Hepatic stellate cell (primary cell): Measurements from ENCODE around the gene KIF5B.
"Not testable (repeated sequence)": the region's sequence is repeated elsewhere in the genome, so short reads cannot be mapped to it uniquely, and the experiment has no call there.

Experiments
- DNase-seq: peaks from one replicate; pipeline ENCODE4 v3.0.0; 2011; ENCODE audit warnings: low spot score

Gene KIF5B

DNA sequence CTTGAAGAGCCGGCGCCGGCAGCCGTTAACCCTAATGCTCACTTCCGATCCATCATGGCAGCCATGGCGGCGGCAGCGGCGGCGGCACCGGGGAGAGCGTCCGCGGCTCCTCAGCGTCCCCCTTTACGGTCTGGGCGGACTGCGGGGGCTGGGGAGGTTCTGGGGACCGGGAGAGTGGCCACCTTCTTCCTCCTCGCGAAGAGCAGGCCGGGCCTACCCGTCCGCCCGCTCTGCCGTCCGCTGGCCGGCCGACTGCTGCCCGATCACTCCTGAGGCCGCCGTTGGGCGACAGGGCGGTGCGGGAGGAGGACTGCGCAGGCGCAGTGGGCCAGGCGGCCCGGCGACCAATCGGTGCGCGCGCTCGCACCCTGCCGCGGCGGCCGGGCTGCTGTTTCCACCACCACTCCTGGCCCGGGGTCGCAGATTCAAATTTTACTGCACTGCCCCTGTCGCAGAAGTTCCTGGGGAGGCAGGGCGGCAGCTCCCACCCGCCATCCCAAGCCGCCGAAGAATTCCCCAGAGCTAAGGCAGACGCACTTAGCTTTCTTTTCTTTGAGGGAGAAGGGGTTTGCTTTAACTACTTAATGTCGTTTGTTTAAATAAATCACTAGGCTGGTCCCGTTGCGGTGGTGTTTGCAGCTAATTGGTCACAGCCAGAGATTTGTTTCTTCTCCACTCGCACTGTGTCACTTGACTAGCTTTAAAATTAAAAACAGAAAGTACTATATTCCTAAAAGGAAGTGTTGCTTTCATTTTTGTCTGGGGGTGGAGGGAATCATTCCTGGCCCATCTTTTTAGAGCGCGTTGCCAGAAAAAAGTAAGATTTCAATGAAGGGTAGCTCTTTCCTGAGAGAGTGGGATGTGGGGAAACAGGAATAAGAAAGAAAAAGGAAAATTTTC is at the start of gene KIF5B:
Gene KIF5B (minus strand): TSS at position 290 of the 900 bp plus-strand sequence. CDS start 452 bp downstream, outside the sequence.
- peak; percentile 96 for DNase-seq

- no peak for DNase-seq
Measured at GRCh38 chr10:32105782-32106382, 49.7 kb upstream of the KIF5B start.

- DNase-seq, result peak; percentile 34
Measured at GRCh38 chr10:32104622-32105509, 48.6 kb upstream of the KIF5B start.

DNA sequence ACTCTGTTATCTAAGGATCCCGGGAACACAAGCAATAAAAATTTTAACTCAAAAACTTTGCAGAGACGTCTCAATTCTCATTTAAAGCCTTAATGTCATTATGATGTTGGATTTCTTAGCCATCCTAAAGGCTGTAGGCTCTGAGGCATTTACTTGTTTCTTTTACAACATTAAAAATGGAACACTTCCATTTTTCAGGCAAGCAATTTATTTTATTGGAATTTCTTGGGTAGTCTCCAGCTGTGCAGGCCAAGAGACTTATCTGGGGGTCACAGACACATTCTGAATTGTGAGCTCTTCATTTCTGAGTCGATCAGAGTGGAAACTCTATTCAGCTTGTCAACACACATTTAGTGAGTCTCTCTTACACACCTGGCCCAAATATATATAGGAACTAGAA is 48.0 kb upstream of the KIF5B start:
- DNase-seq, result no peak

- no peak for DNase-seq
Measured at GRCh38 chr10:32103721-32104120, 47.5 kb upstream of the KIF5B start.

DNA sequence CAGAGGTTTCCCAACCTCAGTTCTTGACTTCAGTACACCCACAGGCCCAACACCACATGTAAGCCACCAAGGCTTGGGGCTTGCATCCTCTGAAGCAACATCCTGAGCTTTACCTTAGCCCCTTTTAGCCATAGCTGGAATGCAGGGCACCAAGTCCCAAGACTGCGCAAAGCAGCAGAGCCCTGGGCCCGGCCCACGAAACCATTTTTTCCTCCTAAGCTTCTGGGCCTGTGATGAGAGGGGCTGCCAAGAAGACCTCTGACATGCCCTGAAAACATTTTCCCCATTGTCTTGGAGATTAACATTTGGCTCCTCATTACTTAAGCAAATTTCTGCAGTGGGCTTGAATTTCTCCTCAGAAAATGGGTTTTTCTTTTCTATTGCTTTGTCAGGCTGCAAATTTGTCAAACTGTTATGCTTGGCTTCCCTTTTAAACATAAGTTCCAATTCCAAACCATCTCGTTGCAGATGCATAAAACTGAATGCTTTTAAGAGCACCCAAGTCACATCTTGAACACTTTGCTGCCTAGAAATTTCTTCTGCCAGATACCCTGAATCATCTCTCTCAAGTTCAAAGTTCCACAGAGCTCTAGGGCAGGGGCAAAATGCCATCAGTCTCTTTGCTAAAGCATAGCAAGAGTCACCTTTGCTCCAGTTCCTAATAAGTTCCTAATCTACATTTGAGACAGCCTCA is 42.5 kb upstream of the KIF5B start:
- DNase-seq, result not testable (repeated sequence)

DNA sequence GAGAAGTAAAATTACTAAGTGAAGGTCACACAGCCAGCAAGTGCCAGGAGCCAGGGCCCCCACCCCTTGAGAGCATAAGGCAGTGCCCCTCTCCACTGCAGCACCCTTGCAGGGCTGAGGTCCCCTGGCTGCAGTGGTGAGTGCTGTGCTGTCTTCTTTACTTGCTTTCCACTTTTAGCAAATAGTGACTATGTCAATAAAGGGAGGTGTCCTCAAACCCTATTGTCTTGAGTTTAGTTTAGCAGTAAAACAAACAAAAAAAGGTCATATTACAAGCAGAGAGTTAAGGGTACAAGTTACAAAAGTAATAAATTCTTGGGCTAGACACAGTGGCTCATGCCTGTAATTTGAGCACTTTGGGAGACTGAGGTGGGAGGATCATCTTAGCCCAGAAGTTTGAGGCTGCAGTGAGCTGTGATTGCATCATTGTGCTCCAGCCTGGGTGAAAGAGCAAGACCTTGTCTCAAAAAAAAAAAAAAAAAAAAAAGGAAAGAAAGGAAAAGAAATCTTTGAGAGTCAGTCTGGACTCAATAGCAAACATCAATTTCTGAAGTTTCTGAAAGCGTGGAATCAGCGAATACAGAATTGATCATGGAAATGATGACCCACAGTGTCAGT is 39.0 kb upstream of the KIF5B start:
- no peak for DNase-seq

GRCh38 chr10:32093650-32094049 is 37.4 kb upstream of the KIF5B start:
- no peak for DNase-seq

GRCh38 chr10:32091046-32091445 is 34.8 kb upstream of the KIF5B start:
- DNase-seq, result no peak

DNA sequence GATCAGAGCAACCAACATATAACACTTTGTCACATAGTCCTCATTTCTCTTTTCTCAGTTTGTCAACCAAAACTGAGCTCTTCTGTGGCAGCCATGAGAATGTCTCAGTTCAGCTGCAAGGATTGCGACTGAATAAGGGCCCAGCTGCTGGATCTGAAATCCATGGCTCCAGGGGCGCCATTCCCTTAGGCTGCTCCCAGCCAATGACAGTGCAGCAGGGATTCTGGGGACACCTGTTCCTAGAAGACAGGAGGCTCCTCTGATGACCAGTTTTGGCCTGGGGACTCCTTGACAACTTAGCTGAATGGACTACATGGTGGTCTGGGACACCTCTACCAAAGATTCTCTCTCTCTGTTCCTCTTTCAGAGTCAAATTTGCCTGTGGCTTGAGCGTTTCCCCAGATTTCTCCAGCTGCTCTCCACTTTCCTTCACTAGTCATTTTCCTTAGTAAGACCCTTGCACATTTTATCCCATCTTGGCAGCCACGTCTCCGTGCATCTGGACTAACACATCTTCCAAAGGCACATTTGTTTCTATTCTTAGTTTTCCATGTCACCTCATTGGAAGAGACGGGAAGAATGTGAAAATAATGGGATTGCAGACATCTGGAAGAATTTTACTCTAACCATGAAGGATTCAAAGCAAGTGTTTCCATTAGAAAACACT is 28.1 kb upstream of the KIF5B start:
- DNase-seq, result no peak

DNA sequence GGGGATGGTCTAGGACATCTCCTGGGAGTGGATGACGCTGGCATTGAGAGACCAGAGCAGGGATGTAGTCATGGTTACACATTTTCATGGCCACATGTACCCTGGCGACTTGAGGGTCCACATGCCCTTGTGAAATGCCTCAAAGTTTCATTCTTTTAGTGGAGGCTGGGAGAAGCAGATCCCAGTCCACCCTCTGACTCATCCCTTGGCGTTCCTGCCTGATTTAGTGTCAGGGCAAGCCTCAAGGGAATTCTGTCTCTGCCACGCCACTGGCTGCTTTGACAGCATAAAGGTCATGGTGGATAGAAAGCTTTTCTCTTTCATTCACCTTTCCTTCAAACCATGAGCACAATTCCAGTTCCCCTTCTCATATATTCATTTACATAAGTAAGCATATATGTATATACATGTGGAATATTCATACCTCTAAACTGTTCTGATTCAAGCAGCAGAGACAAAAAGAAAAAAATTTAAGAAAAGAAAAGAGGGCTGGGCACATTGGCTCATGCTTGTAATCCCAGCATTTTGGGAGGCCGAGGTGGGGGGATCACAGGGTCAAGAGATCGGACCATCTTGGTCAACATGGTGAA is 21.8 kb upstream of the KIF5B start:
- DNase-seq, result peak; percentile 81

GRCh38 chr10:32073659-32074058 is 17.4 kb upstream of the KIF5B start:
- peak; percentile 13 for DNase-seq

GRCh38 chr10:32073128-32073527 is 16.9 kb upstream of the KIF5B start:
- DNase-seq, result no peak

DNA sequence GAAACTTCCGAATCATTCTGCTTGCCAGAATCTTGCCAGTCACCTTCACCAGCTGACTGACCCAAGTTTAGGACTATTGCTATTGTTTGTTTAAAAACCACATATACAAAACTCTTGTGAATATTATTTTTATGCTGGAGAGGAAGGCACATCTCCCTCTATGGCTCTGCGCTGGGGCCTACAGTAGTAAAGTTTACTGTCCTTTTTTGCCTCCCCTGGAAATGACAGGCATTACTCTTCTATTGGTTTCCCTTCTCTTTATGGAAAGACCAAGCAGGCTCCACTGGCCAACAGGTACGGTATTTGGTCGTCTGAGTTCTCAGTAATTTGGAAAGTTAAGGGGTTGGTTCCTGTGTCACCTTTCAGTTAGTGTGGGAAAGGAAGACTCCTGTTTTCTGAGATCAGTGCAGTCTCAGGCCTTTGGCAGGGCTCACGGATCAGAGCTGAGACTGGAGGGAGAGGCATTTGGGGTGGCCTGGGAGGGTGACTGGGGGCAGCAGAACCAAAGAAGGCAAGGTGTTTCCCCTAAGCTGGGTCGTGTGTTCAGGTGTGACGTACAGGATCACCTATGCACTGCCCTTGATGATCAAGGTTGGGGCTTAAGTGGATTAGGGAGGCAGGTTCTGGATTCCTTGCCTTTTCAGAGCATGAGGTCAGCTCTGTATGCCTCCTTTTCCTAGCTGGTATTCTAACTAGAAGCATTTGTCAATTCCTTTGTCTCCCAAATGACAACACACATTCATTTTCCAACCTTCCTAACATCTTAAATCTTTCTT is 16.0 kb upstream of the KIF5B start:
- DNase-seq, result no peak

DNA sequence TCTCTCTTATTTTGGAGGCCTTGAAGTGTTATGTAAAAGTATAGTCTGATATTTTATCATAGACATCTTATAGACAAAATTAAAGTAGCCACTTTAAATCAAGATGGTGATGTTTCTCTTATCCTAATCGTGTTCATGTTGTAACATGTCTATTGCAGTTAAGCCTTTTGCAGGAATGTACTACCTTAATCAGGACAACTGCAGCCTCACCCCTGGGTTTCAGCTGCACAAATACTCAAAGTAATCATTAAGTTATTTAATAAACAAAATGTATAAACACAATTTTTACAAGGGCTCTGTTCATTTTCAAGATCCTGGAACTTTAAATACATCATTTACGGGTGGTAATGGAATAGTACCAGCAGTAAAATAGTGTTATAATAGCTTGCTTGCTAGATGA is 14.4 kb upstream of the KIF5B start:
- no peak for DNase-seq

DNA sequence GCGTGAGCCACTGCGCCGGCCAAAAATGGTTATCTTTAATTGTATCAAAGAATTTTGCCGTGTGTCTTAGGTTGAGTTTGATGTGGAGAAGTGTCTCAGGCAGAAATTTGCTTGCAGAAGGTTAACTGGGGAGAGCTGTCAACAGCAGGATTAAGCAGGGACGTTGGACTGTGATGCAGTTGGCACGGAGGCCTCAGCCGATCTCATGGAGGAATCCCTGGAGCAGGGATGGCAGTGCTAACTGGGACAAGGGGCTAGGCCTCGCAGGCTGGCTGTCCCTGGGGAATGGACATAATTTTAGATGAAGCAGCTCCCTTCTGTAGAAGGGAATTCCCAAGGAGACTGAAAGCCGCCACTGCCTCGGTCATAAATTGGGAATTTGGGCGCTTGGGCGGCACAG is 12.3 kb upstream of the KIF5B start:
- DNase-seq, result no peak

GRCh38 chr10:32067931-32068330 is 11.7 kb upstream of the KIF5B start:
- not testable (repeated sequence) for DNase-seq

- peak; percentile 28 for DNase-seq
Measured at GRCh38 chr10:32065856-32066255, 9.6 kb upstream of the KIF5B start.

DNA sequence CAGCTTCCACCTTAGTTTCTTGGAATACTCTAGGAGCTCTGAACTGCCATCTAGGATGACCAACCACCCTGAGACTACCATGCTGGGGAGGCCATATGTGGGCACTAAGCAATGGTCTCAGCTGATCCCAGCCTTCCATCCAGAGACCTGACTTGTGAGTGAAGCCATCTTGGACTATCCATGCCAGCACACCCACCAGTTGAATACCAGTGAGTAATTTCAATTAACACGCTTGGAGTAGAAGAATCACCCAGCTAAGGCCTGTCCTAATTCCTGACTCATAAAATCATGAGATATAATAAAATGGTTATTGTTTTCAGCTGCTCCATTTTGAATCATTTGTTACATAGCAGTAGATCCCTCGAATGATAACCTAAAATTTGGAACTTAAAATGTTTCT is 5.2 kb upstream of the KIF5B start:
- no peak for DNase-seq

DNA sequence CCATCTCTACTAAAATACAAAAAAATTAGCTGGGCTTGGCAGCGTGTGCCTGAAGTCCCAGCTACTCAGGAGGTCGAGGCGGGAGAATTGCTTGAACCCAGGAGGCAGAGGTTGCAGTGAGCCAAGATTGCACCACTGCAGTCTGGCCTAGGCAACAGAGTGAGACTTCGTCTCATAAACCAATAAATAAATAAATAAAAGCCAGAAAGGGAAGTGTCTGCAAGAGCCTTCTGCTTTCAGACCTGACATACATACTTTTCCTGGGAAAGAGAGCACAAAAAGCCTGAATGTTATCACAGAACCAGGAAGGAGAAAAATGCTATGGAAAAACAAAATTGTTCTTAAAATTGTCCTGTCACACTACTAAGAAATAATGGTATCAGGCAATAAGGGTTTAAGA is 4.1 kb upstream of the KIF5B start:
- no peak for DNase-seq
